Activated CD8-positive, alpha-beta T cell treated with anti-CD3 and anti-CD28 coated beads for 36 hours (primary cell): ENCODE measurements around the gene ADCY5. TPM values are rescaled to one million over a fixed set of nuclear protein-coding genes. Genes with fewer than 3 reads are reported as not detected.

Experiments used
- ATAC-seq: fragments of 200-7000 bp; cut with Tn5 transposase; one replicate; pipeline ENCODE4 v1.10.0; 2021; ENCODE audit warnings: mild to moderate bottlenecking, moderate library complexity
- CTCF ChIA-PET: fragments of 350-600 bp; sonication (Branson Sonifier 250); formaldehyde crosslinking; loops from one replicate; lab custom pipeline; 2021; ENCODE audit warnings: antibody characterized with exemption; lab: Charles Lee
- POLR2A ChIA-PET: fragments of 350-600 bp; sonication (Branson Sonifier 250); formaldehyde crosslinking; loops from one replicate; lab custom pipeline; 2021; ENCODE audit warnings: antibody characterized with exemption; lab: Charles Lee
- DNase-seq: peaks from one replicate; pipeline ENCODE4 v3.0.0-alpha.2; 2020
- H3K27ac Mint-ChIP-seq: one replicate; pipeline ENCODE4 v1.8.0; 2021; ENCODE audit warnings: mild to moderate bottlenecking, mixed read lengths
- H3K27me3 Mint-ChIP-seq: one replicate; pipeline ENCODE4 v1.8.0; 2021; ENCODE audit warnings: mixed read lengths
- H3K36me3 Mint-ChIP-seq: one replicate; pipeline ENCODE4 v1.8.0; 2021; ENCODE audit warnings: low read depth, mixed read lengths
- H3K4me1 Mint-ChIP-seq: one replicate; pipeline ENCODE4 v1.8.0; 2021; ENCODE audit warnings: low read depth, mixed read lengths
- H3K4me3 Mint-ChIP-seq: one replicate; pipeline ENCODE4 v1.8.0; 2021; ENCODE audit warnings: mild to moderate bottlenecking, moderate library complexity, mixed read lengths
- H3K9me3 Mint-ChIP-seq: one replicate; pipeline ENCODE4 v1.8.0; 2021; ENCODE audit warnings: mixed read lengths
- intact Hi-C: fragments of 100-400 bp; cut with micrococcal nuclease; formaldehyde crosslinking; loops from one replicate; pipeline ENCODE4 v1.10.0; 2022
- total RNA-seq, 2 experiments: library from RNA; stranded (reverse); gene quantifications; one replicate each; pipeline ENCODE4 v1.2.3, GENCODE V29; 2021
- TF ChIP-seq, protein P1 (sequence below): fragments of 200-600 bp; IDR thresholded peaks from one replicate; pipeline ENCODE4 v1.8.0; 2022; ENCODE audit warnings: antibody characterized with exemption, mild to moderate bottlenecking

Gene ADCY5
- total RNA-seq, 2 experiments from 2014 or later: not detected

DNA sequence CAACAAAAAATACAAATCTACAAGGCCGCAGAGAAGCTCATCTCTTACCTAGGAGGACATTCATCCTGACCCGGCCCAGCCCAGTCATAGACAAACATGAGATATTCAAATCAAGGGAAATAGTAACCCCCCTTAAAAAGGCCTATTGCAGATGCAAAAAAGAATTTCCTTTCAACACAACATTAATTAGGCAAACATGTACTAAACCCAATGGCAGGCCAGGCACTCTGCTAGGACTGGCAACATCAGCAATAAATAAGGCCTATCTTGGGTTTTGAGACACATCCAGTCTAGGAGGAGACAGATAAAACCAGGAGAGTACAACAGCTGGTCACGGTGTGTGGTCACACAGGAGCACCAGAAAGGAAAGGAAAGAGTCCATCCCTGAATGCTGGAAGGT is 61.4 kb downstream of the ADCY5 start:
- TF ChIP-seq, protein P1, sequence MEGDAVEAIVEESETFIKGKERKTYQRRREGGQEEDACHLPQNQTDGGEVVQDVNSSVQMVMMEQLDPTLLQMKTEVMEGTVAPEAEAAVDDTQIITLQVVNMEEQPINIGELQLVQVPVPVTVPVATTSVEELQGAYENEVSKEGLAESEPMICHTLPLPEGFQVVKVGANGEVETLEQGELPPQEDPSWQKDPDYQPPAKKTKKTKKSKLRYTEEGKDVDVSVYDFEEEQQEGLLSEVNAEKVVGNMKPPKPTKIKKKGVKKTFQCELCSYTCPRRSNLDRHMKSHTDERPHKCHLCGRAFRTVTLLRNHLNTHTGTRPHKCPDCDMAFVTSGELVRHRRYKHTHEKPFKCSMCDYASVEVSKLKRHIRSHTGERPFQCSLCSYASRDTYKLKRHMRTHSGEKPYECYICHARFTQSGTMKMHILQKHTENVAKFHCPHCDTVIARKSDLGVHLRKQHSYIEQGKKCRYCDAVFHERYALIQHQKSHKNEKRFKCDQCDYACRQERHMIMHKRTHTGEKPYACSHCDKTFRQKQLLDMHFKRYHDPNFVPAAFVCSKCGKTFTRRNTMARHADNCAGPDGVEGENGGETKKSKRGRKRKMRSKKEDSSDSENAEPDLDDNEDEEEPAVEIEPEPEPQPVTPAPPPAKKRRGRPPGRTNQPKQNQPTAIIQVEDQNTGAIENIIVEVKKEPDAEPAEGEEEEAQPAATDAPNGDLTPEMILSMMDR: no peak
- no peak for DNase-seq
- ATAC-seq: no peak
- H3K27ac Mint-ChIP-seq: no peak overlapping the region
- H3K4me1 Mint-ChIP-seq: no peaks in the 10 kb centered on the region
- H3K36me3 Mint-ChIP-seq: no peaks in the 10 kb centered on the region
- peaks cover 15% of the 10 kb centered on the region for H3K27me3 Mint-ChIP-seq
- CTCF ChIA-PET: no interaction called here
- intact Hi-C loops: no loop called here
- no peak overlapping the region for H3K4me3 Mint-ChIP-seq
- POLR2A ChIA-PET: no interaction called here
- H3K9me3 Mint-ChIP-seq: no peaks in the 10 kb centered on the region

- H3K4me3 Mint-ChIP-seq: no peak overlapping the region
- no peak overlapping the region for H3K27ac Mint-ChIP-seq
- no peak for DNase-seq
- H3K9me3 Mint-ChIP-seq: no peaks in the 10 kb centered on the region
- intact Hi-C loops: no loop called here
- no peak for ATAC-seq
- CTCF ChIA-PET: no interaction called here
- POLR2A ChIA-PET: no interaction called here
- H3K36me3 Mint-ChIP-seq: no peaks in the 10 kb centered on the region
- peaks cover 15% of the 10 kb centered on the region for H3K27me3 Mint-ChIP-seq
- H3K4me1 Mint-ChIP-seq: no peaks in the 10 kb centered on the region
- TF ChIP-seq, protein P1: no peak
Measured at GRCh38 chr3:123386477-123387040, 62.3 kb downstream of the ADCY5 start.

DNA sequence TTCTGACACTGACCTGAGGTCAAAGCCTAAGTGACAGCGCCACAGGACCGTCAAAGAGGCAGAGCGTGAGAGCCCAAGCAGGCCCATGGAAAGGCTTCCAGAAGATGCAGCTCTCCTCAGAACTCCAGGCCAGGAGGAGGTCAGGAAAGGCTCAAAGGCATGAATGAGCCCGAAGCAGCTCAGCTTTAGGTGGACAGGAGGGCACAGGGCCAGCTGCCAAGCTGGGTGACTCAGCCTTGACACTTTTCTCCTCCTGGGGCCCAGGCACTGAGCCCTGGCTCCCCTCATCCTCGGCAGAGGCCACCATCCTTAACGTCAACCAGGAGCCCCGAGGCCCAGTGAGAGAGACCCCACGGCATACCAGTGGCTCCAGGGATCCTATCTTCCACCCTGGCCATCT is 62.9 kb downstream of the ADCY5 start:
- H3K27me3 Mint-ChIP-seq: peaks cover 15% of the 10 kb centered on the region
- ATAC-seq (no peak), DNase-seq (no peak)
- TF ChIP-seq, protein P1: no peak
- H3K4me1 Mint-ChIP-seq: no peaks in the 10 kb centered on the region
- no peak overlapping the region for H3K27ac Mint-ChIP-seq
- ChIA-PET POLR2A (no interaction called here), CTCF (no interaction called here)
- no peaks in the 10 kb centered on the region for H3K9me3 Mint-ChIP-seq
- intact Hi-C loops: no loop called here
- no peaks in the 10 kb centered on the region for H3K36me3 Mint-ChIP-seq
- H3K4me3 Mint-ChIP-seq: no peak overlapping the region

- intact Hi-C loops: no loop called here
- Mint-ChIP-seq H3K27me3 (peaks cover 15% of the 10 kb centered on the region), H3K36me3 (no peaks in the 10 kb centered on the region), H3K27ac (no peak overlapping the region), H3K4me3 (no peak overlapping the region), H3K4me1 (no peaks in the 10 kb centered on the region), H3K9me3 (no peaks in the 10 kb centered on the region)
- TF ChIP-seq, protein P1: no peak
- no peak for DNase-seq
- ATAC-seq: no peak
- ChIA-PET POLR2A (no interaction called here), CTCF (no interaction called here)
Measured at GRCh38 chr3:123385499-123385898, 63.4 kb downstream of the ADCY5 start.

DNA sequence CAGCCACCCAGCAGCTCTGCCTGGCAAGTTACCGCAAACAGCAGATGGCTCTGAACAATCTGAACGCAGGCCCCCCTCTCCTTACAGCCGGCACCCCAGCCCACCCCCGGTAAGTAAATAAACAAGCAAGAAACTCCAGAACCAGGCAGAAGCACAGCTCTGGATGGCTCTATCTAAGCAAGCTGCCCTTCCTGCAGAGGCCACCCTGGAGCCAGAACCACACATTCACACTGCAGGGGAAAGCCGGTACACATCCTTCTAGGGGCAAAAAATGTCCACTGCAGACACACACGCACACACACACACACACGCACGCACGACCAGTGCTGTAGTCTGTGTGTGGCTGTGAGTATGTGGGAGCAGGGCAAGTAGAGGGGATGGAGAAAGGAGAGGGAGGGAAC is 63.9 kb downstream of the ADCY5 start:
- no peak for ATAC-seq
- Mint-ChIP-seq H3K36me3 (no peaks in the 10 kb centered on the region), H3K4me3 (no peak overlapping the region), H3K4me1 (no peaks in the 10 kb centered on the region), H3K27ac (no peak overlapping the region), H3K9me3 (no peaks in the 10 kb centered on the region), H3K27me3 (peaks cover 15% of the 10 kb centered on the region)
- no peak for DNase-seq
- CTCF ChIA-PET: no interaction called here
- TF ChIP-seq, protein P1: no peak
- POLR2A ChIA-PET: no interaction called here
- intact Hi-C loops: no loop called here
